Activated T-cell treated with anti-CD3 and anti-CD28 coated beads, Interleukin-2, amount 50 U/mL, for 1 hour (primary cell): Measurements from ENCODE around the gene NTN5.
"Not testable (repeated sequence)": the region's sequence is repeated elsewhere in the genome, so short reads cannot be mapped to it uniquely, and the experiment has no call there.

Experiments used
- DNase-seq: peaks from one replicate; pipeline ENCODE4 v3.0.0-alpha.2; 2020

NTN5 gene

DNA sequence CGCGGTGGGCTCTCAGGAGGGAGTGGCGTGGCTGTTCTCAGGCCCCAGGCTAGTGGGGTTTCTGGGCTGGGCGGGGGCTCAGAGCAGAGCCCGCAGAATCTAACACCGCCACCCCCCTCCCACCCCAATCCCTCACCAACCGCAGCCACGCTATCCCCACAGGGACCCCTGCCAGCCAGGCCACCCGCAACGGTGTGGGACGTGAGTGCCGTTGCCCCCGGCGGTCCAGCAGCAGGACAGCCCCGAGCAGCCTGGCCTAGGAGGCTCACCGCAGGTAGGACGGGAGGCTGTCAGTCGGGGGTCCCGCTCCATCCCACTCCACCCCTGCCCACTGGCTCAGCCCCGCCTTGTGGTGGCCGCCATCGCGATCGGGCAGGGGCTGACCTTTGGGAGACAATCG, at the start of gene NTN5:
Gene NTN5 (minus strand): TSS at position 24 of the 400 bp plus-strand sequence. CDS start 2,031 bp downstream, outside the sequence.
- DNase-seq, result no peak

DNA sequence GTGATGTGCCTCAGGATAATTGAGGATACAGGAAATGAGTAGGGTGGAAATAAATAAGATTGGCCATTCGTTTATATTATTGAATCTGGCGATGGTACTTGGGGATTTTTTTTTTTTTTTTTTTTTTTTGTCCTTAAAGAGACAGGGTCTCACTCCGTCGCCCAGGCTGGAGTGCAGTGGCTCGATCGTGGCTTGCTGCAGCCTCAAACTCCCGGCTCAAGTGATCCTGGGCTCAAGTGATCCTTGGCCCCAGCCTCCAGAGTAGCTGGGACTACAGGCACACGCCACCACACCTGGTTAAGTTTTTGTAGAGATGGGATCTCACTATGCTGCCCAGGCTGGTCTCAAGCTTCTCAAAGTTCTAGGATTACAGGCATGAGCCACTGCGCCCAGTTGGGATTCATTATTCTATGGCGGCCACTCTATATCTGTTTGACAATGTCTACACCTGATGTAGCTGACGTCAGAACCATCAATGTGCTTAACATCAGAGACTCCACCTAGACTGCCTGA, 49.4 kb upstream of the NTN5 start:
- no peak for DNase-seq

DNA sequence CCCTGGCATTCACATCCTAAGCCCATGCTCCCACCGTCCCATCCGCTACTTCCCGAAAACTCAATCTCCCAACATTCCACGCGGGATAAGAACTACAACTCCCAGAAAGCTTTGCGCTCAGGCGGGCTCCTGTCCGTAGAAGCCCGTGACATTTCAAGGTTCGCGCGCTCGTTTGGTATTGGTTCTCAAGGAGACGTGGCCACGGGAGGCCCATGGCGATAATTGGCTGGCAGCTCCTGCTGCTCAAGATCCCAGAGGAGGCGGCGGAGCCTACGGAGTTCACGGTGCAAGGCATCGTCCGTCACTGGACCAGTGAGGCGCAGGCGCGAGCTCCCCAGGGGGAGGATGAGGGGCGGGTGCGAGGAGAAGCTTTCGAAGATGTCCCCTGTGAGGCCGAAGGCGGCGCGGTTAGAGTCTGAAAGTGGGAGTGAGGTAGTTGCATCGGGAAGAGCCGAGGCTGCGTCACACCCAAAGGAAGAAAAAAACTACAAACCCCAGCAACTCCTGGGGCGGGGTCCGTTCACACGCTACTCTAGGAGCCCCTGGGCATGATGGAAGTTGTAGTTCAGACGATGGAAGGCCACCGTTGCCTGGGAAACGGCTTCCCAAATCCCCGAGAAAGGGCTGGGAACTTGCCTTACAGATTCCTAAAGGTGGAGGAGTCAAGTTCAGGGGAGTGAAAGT, 47.9 kb upstream of the NTN5 start:
- peak; percentile 83 for DNase-seq

DNA sequence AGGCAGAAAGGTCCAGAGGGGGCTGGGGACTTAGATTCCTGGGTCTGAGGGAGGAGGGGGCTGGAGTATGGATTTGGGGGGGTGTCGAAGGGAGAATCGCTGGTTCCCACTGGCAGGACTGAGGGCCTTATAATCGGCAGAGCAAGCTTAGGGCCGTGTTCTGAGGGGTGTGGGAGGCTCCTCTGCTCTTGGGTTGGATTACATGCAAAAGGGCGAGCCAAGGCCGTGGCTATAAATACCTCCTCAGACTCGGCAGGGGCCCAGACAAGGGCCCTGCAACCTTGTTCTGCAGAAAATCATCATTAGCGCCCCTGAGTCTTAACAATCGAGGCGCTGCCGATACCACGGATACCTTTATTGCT, 47.4 kb upstream of the NTN5 start:
- no peak for DNase-seq

GRCh38 chr19:48719263-48720171, 46.7 kb upstream of the NTN5 start, which contains the start of gene MAMSTR:
Gene MAMSTR (minus strand): TSS chr19:48719725. CDS start chr19:48719031, 694 bp downstream.
- no peak for DNase-seq

DNA sequence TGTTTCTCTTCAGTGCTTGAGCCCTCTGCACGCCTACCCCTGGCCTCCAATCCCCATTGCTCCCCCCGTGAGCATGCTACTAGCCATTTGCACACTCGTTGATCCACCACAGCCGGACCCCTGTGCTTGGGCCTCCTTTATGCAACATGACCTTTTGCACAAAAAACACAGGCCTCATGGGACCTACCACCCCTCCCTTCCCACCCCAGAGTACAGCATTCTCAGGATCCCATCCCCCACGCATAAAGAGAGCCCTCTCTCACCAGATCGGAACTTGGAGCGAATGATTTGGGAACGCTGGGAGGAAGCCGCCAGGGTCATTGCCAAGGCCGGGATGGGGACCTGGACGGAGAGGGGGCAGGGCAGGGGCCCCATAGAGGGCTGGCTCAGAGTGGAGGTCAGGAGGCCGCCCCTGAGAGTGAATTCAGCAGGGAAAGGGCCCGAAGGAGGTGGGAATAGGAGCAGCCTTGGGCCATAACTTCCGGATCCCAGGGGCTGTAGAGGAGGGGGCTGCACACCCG, 46.0 kb upstream of the NTN5 start:
- DNase-seq, result no peak

GRCh38 chr19:48718106-48718505, 45.3 kb upstream of the NTN5 start:
- not testable (repeated sequence) for DNase-seq

- DNase-seq, result no peak
These were observed 43.9 kb upstream of the NTN5 start for GRCh38 chr19:48716562-48717291.

- no peak for DNase-seq
These were observed 42.9 kb upstream of the NTN5 start for GRCh38 chr19:48715681-48716171.

DNA sequence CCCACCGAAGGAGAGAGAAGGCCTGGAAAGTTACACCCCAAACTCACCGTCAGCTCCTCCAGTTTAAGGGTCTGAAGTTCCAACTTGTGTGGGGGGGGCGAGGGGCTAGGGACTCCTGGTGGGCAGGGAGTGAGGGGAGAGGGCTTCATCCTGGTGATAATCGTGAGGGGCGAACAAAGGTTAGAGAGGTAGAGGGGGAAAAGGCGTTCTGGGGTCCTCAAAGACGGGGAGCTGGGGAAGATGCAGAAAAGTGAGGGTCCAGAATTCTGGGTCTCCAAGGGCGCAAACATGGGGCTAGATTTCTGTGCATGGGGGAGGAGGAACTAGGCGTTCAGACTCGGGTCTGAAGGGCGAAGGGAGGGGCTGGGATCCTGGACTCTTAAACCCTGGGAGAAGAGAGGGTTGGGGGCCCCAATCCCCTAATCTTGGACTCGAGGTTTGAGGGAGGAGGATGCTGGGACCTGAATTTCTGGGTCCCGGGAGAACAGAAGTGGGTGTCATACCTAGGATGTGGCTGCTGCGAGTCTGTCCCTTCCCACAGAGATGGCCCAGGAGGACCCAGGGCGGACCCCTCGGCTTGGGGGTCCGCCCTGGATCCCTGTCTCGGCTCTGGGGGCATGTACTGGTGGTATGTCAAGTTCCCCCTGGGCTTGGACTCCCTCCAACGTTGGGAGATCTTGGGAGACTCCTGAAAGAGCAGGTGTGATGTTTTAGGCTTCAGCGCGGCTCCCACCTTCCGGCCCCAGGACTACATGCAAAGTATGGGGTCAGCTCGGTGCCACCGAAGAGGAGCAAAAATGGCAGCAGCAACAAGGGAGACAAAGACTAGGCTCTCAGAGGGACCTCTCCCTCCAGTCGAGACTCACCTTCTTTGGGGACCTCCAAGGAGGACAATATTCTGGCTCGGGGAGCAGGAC, 42.2 kb upstream of the NTN5 start:
- DNase-seq, result no peak

- peak; percentile 97 for DNase-seq
These were observed 41.3 kb upstream of the NTN5 start for GRCh38 chr19:48713864-48714755.

- no peak for DNase-seq
These were observed 40.4 kb upstream of the NTN5 start for GRCh38 chr19:48713041-48713863.

DNA sequence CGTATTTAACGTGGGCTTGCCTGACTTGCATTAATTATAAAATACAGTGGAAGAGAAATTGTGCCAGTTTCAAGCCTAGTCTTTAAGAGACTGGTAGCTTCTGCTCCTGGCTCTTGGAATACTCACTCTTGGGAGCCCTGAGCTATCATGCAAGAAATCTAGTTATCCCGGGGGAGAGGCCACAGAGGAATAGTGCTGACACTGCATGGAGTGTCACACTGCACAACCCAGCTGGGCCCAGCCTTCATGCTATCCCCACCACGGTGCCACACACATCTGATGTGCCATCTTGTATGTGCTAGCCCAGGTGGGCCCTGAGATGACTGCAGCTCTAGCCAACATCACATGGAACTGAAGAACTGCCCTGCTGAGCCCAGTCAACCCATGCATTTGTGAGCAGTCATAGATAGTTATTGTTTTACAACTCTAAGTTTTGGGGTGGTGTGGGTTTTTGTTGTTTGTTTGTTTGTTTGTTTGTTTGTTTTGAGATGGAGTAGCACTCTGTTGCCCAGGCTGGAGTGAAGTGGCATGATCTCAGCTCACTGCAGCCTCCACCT, 38.4 kb upstream of the NTN5 start:
- no peak for DNase-seq

DNA sequence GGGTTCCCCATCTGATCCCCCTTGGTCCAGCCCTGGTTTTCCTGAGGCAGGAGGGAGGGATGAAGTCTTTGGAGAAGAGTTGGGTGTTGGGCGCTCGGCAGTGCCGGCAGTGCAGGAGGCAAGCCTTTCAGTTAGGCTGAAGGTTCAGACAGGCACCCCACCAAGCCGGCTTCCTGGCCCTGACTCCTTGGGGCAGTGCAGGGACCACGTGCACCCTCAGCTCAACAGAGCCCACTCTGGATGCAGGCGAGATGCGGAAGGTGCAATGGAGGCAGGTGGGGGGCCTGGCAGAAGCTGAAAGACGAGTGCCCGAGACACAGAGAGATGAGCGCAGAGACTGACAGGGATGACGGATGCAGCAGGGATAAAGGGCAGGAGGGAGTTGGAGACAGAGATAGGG, 35.7 kb upstream of the NTN5 start:
- DNase-seq, result no peak

- no peak for DNase-seq
These were observed 32.6 kb upstream of the NTN5 start for GRCh38 chr19:48705431-48705830.

GRCh38 chr19:48703316-48703715, 30.5 kb upstream of the NTN5 start:
- DNase-seq, result no peak

- DNase-seq, result no peak
These were observed 29.9 kb upstream of the NTN5 start for GRCh38 chr19:48702701-48703100.

DNA sequence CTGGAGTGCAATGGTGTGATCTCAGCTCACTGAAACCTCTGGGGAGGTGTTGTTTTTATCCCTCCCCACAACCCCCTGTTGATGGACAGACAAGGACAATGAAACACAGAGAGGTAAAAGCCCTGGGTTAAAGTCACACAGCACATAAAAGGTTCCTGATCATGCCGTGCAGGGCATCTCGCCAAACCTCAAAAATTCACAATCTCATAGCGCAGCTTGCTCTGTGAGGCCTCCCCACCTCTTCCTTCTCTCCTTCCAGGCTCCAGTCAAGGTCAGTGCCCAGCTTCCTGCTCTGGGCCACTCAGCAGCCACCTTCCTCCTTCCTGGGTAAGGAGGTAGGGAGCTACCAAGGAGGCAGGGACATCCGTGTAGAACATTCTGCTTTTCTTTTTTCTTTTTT, 25.2 kb upstream of the NTN5 start:
- DNase-seq, result no peak

GRCh38 chr19:48696353-48697010, 23.7 kb upstream of the NTN5 start:
- no peak for DNase-seq
